CD4-positive, alpha-beta T cell treated with Interleukin-4 for 4 hours (primary cell): ENCODE results near the gene ADGRB3.
"Not testable (repeated sequence)": the region's sequence is repeated elsewhere in the genome, so short reads cannot be mapped to it uniquely, and the experiment has no call there.

Experiments used
- DNase-seq: peaks from one replicate; pipeline ENCODE4 v3.0.0-alpha.2; 2020

Gene ADGRB3

GRCh38 chr6:69064226-69064625 is 429.1 kb downstream of the ADGRB3 start:
- no peak for DNase-seq

GRCh38 chr6:69069881-69070280 is 434.8 kb downstream of the ADGRB3 start:
- no peak for DNase-seq

- no peak for DNase-seq
Observed at GRCh38 chr6:69072796-69073195, 437.7 kb downstream of the ADGRB3 start.

DNA sequence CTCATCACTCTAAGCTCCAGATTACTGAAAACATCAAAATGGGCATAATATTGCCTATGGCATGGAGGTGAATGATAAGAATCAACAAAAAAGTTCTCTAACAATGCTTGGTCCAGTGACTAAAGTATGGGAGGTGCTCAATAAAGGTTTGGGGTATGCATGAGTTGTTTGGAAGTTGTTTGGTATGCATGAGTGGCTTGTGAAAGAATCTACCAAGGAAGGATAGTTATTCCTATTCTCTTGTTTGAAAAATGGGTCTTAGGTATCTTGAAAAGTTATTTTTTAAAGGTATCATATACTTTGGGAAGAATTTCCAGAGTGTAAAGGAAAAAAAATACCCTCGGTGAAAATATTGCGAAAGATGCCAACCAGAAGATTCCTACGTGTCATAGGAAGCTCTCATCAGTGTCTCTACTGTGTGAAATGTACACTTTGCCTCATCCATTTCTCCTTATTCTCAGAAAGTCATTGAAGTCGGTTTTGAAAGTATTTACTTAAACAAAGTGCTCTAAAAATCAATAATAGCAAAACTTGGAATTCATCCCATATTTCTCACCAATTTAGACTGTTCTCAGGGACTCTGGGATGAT is 449.8 kb downstream of the ADGRB3 start:
- DNase-seq = no peak

- DNase-seq = no peak
Observed at GRCh38 chr6:69086689-69087088, 451.6 kb downstream of the ADGRB3 start.

DNA sequence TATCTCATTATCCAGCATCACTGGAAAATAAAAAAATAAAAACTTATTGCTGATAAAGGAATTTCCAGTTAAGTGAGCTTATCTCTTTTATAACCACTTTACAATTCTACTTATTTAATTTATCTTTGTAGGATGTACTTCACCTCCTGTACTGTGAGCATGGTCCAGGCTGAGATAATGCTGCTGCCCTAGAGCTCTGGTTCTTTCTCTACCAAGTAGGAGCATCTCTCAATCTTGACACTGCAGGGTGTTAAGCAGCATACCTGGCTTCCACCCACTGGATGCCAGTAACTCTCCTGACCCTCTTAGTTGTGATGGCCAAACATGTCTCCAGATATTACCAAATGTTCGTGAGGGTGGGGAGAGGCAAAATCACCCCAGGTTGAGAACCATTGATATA is 454.5 kb downstream of the ADGRB3 start:
- no peak for DNase-seq

DNA sequence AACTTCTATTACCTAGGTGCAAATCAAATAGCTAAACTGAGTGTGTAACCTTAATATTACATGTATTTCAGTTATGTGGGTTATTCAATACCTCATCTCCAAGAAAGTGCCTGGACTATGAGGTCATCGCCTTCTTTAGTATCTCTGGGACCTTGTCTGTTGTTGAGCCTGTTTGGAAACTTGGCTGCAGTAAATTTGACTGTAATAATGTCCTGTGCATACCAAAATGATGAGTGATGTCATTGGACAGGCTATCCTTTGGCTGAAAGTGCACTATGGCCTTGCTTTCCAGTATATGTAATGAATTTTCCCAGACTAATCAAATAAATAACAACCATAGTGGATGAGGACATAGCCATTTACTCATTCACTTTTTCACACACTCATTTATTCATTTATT is 455.1 kb downstream of the ADGRB3 start:
- no peak for DNase-seq

DNA sequence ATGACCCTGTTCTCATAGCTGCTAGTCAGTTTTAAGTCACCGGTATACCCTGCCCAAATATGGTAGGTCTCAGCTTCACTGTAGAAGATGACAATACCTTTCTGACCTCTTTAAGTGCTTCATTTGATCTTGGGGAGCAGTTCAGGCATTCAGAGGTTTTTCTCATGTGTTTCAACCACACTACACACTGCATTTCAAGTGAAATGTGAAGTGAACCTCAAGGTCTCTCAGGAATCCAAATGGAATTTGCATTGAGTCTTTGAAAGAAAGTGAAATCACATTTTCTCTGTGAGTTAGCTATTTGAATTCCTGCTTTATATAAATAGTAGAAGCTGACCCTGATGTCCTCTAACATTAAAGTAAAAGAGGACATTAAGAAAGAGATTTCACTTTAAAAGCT is 461.6 kb downstream of the ADGRB3 start:
- no peak for DNase-seq

DNA sequence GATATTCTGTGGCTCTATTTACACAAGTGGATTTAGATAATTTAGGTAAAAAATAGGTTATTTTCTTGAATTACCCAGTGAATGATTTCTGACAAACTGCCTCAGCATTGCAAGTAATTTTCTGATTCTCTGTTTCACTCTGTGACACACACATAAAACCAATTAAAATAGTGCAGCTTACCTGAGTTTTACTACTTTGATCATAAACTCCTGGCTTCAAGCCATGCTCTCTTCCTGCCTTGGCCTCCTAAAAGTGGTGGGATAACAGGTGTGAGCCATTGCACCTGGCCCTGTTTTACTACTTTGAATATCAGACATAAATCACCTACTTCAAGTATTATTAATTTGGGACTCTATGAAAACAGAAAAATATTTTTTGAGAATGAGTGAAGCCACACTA is 462.9 kb downstream of the ADGRB3 start:
- DNase-seq = no peak

GRCh38 chr6:69098910-69099309 is 463.8 kb downstream of the ADGRB3 start:
- no peak for DNase-seq

DNA sequence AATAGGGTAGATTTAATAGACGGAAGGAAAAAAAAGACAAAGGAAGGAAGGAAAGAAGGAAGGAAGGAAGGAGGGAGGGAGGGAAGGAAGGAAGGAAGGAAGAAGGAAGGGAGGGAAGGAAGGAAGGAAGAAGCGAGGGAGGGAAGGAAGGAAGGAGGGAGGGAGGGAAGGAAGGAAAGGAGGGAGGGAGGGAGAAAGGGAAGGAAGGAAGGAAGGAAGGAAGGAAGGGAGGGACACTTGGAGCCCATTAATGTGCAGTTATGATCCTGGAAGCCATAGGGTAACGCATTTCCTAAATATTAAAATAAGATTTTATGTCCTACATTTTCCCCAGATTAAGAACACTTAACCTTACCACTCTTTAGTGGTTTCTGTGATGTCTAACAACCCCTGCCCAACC is 465.7 kb downstream of the ADGRB3 start:
- DNase-seq = no peak

GRCh38 chr6:69102416-69102815 is 467.3 kb downstream of the ADGRB3 start:
- no peak for DNase-seq

- DNase-seq = no peak
Observed at GRCh38 chr6:69105288-69105687, 470.2 kb downstream of the ADGRB3 start.

GRCh38 chr6:69106511-69106910 is 471.4 kb downstream of the ADGRB3 start:
- DNase-seq = no peak

DNA sequence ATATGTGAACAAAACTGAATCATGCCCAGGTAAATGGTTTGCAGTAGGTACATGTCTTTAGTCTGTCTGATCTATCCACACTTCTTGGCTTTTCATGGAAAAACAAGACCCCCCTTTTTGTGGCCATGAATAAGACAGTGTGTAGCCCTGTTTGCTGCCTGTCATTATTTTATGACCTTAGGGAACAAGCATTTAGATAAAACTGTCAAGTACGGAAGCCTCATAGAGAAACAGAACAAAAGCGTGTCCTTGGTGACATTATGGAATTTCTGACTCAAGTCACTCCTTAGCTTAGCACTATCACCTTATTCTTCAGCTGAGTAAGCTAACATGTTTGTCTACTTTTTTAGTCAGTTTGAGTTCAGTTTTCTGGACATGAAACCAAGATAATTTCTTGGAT is 476.2 kb downstream of the ADGRB3 start:
- DNase-seq = no peak

DNA sequence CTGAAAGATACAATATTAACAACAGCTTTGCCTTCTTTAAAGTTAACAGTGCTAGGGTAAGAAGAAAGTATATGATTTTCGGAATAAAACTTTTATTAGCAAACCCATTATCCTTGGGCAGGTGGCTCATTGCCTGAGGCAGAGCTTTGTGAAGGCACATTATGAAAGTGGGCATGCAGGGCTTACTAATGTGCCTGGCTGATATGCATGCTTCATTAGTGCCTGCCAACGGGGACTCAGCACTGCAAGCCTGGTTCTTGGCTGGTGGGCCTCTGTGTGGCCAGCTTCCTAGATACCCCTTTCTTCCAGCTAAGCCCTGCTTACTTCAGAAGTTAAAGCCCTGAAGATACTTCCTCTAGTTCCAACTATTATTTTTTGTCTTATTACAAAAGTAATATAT is 481.6 kb downstream of the ADGRB3 start:
- no peak for DNase-seq

GRCh38 chr6:69121461-69122406 is 486.7 kb downstream of the ADGRB3 start:
- DNase-seq = not testable (repeated sequence)

- DNase-seq = no peak
Observed at GRCh38 chr6:69122407-69122773, 487.3 kb downstream of the ADGRB3 start.

- no peak for DNase-seq
Observed at GRCh38 chr6:69128411-69128810, 493.3 kb downstream of the ADGRB3 start.

DNA sequence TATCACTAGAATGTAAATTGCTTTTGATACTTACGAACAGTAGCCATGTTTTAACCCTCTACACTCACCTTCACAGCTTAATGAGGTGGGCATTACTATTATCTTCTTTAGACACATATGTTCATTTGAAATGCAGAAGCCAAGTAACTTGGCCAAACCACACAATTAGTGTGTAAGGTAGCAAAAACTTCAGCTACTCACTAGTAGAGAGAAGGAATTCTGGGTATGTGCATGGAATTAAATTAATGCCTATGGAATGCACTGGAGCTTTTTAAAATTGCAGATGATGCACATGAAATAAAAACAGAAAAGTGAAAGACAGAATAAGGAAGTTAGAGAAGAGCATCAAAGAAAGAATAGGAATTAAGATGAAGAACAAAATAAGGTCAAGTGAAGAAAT is 494.0 kb downstream of the ADGRB3 start:
- no peak for DNase-seq

- DNase-seq = no peak
Observed at GRCh38 chr6:69135927-69136326, 500.8 kb downstream of the ADGRB3 start.

DNA sequence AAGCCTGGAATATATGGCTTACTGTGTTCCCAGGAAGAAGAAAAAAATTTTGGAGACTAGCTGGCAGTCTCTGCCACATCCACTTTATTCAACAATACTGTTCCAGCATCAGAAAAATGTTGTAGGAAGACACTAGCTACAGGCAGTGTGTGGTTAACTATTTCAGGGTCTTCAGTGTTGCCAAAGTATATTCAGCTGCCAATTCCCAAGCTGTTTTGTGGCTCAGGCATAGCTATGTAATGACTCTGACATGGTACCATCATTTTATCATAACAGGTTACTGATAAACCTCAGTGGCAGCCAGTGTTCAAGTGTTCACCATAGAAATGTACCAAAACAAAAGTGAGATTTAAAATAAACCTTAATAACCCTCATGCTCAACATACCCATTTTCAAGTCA is 503.1 kb downstream of the ADGRB3 start:
- DNase-seq = no peak

- no peak for DNase-seq
Observed at GRCh38 chr6:69138893-69139494, 503.9 kb downstream of the ADGRB3 start.

- DNase-seq = no peak
Observed at GRCh38 chr6:69145062-69145461, 510.0 kb downstream of the ADGRB3 start.
